DOHH2 (cell line): ENCODE data around the gene ADRA1B.

Experiments used
- H3F3A ChIP-seq: fragments of 200-600 bp; sonication (generic), shearing (Covaris generic); 2 replicates; pipeline ENCODE4 v1.6.0; 2016; ENCODE audit warnings: antibody characterized with exemption, mild to moderate bottlenecking; ENCODE audit not compliant: control insufficient read depth, insufficient read depth
- H3K27ac ChIP-seq: fragments of 200-600 bp; sonication (generic); 2 replicates; pipeline ENCODE4 v1.5.1; 2014; ENCODE audit warnings: low read depth, mild to moderate bottlenecking, low read length, moderate library complexity
- H3K27me3 ChIP-seq: fragments of 200-600 bp; sonication (generic); 2 replicates; pipeline ENCODE4 v1.6.1; 2014; ENCODE audit warnings: mild to moderate bottlenecking, low read length, mixed read lengths; ENCODE audit not compliant: control insufficient read depth
- H3K36me3 ChIP-seq: fragments of 200-600 bp; sonication (generic); 2 replicates; pipeline ENCODE4 v1.6.1; 2014; ENCODE audit warnings: mild to moderate bottlenecking, low read length, moderate library complexity, mixed read lengths; ENCODE audit not compliant: control insufficient read depth
- H3K4me1 ChIP-seq: fragments of 200-600 bp; sonication (generic); 2 replicates; pipeline ENCODE4 v1.6.1; 2014; ENCODE audit warnings: mild to moderate bottlenecking, low read length, mixed read lengths; ENCODE audit not compliant: control insufficient read depth
- H3K4me2 ChIP-seq: fragments of 200-600 bp; sonication (generic); 2 replicates; pipeline ENCODE4 v1.6.0; 2014; ENCODE audit warnings: mild to moderate bottlenecking, low read length, moderate library complexity
- H3K4me3 ChIP-seq: fragments of 200-600 bp; sonication (generic); 2 replicates; pipeline ENCODE4 v1.5.1; 2014; ENCODE audit warnings: mild to moderate bottlenecking, low read length, mixed read lengths
- H3K79me2 ChIP-seq: fragments of 200-600 bp; sonication (generic); 2 replicates; pipeline ENCODE4 v1.6.1; 2014; ENCODE audit warnings: mild to moderate bottlenecking, low read length, mixed read lengths; ENCODE audit not compliant: control insufficient read depth
- H3K9me2 ChIP-seq: fragments of 200-600 bp; sonication (generic); replicated peaks from 2 replicates; pipeline ENCODE4 v1.6.1; 2014; ENCODE audit warnings: mild to moderate bottlenecking, low read length, mixed read lengths; ENCODE audit not compliant: control insufficient read depth
- H3K9me3 ChIP-seq: fragments of 200-600 bp; sonication (generic); 2 replicates; pipeline ENCODE4 v1.6.1; 2014; ENCODE audit warnings: antibody characterized with exemption, low read length, mixed read lengths; ENCODE audit not compliant: control insufficient read depth, insufficient read depth
- H4K20me1 ChIP-seq: fragments of 200-600 bp; sonication (generic); 2 replicates; pipeline ENCODE4 v1.6.0; 2014; ENCODE audit warnings: low read depth, mild to moderate bottlenecking, antibody characterized with exemption, low read length, moderate library complexity; ENCODE audit not compliant: control insufficient read depth, insufficient read depth
- EZH2phosphoT487 ChIP-seq: fragments of 200-600 bp; sonication (generic); IDR thresholded peaks from 2 replicates; pipeline ENCODE4 v1.6.1; 2017; ENCODE audit warnings: borderline replicate concordance, mild to moderate bottlenecking, antibody characterized with exemption, low read length, moderate library complexity, mixed read lengths
- TF ChIP-seq, protein P1 (sequence below): fragments of 200-600 bp; sonication (generic); IDR thresholded peaks from one replicate; pipeline ENCODE4 v1.5.1; 2014; ENCODE audit warnings: antibody characterized with exemption, mild to moderate bottlenecking, low read depth, low read length; ENCODE audit not compliant: poor library complexity, severe bottlenecking

ADRA1B gene

DNA sequence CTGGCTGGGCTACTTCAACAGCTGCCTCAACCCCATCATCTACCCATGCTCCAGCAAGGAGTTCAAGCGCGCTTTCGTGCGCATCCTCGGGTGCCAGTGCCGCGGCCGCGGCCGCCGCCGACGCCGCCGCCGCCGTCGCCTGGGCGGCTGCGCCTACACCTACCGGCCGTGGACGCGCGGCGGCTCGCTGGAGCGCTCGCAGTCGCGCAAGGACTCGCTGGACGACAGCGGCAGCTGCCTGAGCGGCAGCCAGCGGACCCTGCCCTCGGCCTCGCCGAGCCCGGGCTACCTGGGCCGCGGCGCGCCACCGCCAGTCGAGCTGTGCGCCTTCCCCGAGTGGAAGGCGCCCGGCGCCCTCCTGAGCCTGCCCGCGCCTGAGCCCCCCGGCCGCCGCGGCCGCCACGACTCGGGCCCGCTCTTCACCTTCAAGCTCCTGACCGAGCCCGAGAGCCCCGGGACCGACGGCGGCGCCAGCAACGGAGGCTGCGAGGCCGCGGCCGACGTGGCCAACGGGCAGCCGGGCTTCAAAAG is 55.7 kb downstream of the ADRA1B start:
- Histone ChIP-seq H3K27ac (no peak overlapping the region), H3K79me2 (no peaks in the 10 kb centered on the region), H3K9me2 (no peaks in the 10 kb centered on the region), H3K36me3 (no peaks in the 10 kb centered on the region), H3F3A (no peaks in the 10 kb centered on the region), H3K4me2 (no peak overlapping the region), H3K9me3 (no peaks in the 10 kb centered on the region), H4K20me1 (no peaks in the 10 kb centered on the region), H3K4me3 (no peak overlapping the region), H3K27me3 (no peaks in the 10 kb centered on the region), H3K4me1 (no peaks in the 10 kb centered on the region)
- TF ChIP-seq, protein P1, sequence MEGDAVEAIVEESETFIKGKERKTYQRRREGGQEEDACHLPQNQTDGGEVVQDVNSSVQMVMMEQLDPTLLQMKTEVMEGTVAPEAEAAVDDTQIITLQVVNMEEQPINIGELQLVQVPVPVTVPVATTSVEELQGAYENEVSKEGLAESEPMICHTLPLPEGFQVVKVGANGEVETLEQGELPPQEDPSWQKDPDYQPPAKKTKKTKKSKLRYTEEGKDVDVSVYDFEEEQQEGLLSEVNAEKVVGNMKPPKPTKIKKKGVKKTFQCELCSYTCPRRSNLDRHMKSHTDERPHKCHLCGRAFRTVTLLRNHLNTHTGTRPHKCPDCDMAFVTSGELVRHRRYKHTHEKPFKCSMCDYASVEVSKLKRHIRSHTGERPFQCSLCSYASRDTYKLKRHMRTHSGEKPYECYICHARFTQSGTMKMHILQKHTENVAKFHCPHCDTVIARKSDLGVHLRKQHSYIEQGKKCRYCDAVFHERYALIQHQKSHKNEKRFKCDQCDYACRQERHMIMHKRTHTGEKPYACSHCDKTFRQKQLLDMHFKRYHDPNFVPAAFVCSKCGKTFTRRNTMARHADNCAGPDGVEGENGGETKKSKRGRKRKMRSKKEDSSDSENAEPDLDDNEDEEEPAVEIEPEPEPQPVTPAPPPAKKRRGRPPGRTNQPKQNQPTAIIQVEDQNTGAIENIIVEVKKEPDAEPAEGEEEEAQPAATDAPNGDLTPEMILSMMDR: no peak
- no peak for TF ChIP-seq EZH2phosphoT487

DNA sequence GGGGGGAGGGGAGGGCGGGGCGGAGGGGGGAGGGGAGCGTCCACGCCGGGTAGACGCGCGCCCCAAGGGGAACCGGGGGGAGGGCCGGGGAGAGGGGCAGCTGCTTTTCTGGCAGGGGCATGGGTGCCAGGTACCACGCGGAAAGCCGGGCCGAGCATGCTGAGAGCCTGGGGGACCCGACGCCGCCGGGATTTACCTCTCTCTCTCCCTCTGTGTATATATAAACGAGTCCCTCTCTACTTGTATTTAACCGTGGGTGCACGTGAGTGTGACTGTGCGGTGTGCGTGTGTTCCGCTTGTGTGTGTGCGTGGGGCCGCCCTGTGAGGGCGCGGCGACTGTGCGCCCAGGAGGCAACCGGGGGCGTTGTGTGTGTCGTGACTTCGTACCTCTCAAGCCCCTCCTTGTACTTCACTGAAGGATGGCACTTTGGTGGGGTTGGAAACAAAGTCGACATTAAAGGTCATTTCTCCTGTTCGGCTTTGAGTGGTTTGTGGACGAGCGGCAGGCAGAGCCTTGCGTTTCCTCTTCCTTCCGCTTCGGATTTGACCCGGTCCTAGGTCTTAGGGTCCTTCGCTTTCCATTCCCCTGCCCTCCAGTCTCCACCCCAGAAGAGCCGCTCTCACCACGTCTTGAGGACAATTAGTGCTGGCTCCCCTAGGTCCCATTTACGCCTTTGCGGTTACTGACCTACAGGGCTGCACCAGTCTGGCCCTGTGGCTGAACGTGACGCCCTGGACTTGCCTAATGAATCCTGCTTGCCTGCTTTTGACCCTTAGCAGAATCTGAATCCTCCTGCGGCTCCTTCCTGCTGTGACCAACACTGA is 56.5 kb downstream of the ADRA1B start:
- Histone ChIP-seq H3K4me2 (no peak overlapping the region), H3K27me3 (no peaks in the 10 kb centered on the region), H3K36me3 (no peaks in the 10 kb centered on the region), H3K27ac (no peak overlapping the region), H3K4me1 (no peaks in the 10 kb centered on the region), H3K9me3 (no peaks in the 10 kb centered on the region), H3K4me3 (no peak overlapping the region), H3K9me2 (no peaks in the 10 kb centered on the region), H4K20me1 (no peaks in the 10 kb centered on the region), H3F3A (no peaks in the 10 kb centered on the region), H3K79me2 (no peaks in the 10 kb centered on the region)
- no peak for TF ChIP-seq EZH2phosphoT487
- TF ChIP-seq, protein P1: no peak

DNA sequence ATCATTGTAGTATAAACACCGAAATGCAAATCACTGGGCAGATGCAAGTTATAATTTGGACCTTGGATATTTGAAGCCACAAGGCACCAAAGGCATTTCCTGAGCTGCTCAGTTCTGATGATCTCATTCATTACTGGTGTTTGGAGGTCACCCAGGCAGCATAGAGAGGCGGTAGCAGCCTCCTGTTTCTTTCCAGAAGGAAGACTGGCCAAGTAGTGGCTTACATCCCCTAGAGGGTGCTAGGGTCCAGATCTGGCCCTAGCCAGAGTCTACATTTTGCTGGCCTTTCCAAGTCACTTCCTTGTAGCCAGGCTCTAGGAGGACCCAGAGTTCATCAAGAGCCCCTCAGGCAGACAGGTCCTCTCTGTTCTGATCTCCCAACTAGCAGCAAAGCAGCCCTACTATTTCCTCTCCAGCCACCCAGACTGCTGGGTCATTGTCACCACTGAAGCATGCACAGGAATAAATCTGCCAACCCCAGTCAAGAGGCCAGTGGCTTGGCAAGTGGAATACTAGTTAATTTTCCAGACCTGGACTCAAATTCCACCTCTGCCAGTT is 59.3 kb downstream of the ADRA1B start:
- no peak overlapping the region for H3K4me2 ChIP-seq
- no peak for TF ChIP-seq EZH2phosphoT487
- H3K27me3 ChIP-seq: no peaks in the 10 kb centered on the region
- no peaks in the 10 kb centered on the region for H3K9me2 ChIP-seq
- no peaks in the 10 kb centered on the region for H4K20me1 ChIP-seq
- no peak overlapping the region for H3K4me3 ChIP-seq
- H3F3A ChIP-seq: no peaks in the 10 kb centered on the region
- no peaks in the 10 kb centered on the region for H3K9me3 ChIP-seq
- H3K36me3 ChIP-seq: no peaks in the 10 kb centered on the region
- no peaks in the 10 kb centered on the region for H3K79me2 ChIP-seq
- no peaks in the 10 kb centered on the region for H3K4me1 ChIP-seq
- no peak overlapping the region for H3K27ac ChIP-seq

DNA sequence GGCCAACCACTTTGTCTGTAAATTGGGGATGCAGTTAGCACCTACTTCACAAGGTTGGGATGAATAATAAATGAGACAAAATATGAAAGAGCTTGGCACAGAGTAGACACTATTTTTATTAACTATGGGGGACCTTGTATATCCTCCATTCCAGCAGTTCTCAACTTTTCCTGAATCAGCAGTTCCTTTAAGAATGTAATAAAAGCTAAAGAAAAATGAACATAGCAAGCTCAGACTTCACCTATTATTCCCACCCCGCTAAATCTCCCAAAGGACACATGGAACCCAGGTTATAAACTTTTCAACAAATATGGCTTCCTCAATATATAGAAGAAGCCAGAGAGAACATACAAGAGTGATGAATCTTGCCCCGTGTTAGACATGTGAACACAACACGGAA is 60.6 kb downstream of the ADRA1B start:
- TF ChIP-seq, protein P1: no peak
- H3K4me2 ChIP-seq: no peak overlapping the region
- peaks cover 2% of the 10 kb centered on the region; the same call in 1 of the 2 replicates for H3K27me3 ChIP-seq
- H3F3A ChIP-seq: no peaks in the 10 kb centered on the region
- no peaks in the 10 kb centered on the region for H3K9me3 ChIP-seq
- no peaks in the 10 kb centered on the region for H4K20me1 ChIP-seq
- H3K4me1 ChIP-seq: no peaks in the 10 kb centered on the region
- no peak overlapping the region for H3K27ac ChIP-seq
- H3K4me3 ChIP-seq: no peak overlapping the region
- no peaks in the 10 kb centered on the region for H3K9me2 ChIP-seq
- no peaks in the 10 kb centered on the region for H3K79me2 ChIP-seq
- no peaks in the 10 kb centered on the region for H3K36me3 ChIP-seq
